Suprapubic skin (tissue), 4 donors: Measurements from ENCODE around the gene SEPTIN11. TPM values are rescaled to one million over a fixed set of nuclear protein-coding genes. Genes with fewer than 3 reads are reported as not detected.

Source experiments
- DNase-seq, 2 donors: peaks; one replicate each; pipeline ENCODE4 v3.0.0-alpha.2; 2019; ENCODE audit warnings: low spot score in 2 of 2
- H3K27ac ChIP-seq: fragments of 200-600 bp; sonication (generic); one replicate; pipeline ENCODE4 v1.5.1; 2019
- H3K27me3 ChIP-seq: fragments of 200-600 bp; sonication (generic); one replicate; pipeline ENCODE4 v1.5.1; 2019
- H3K36me3 ChIP-seq: fragments of 200-600 bp; sonication (generic); one replicate; pipeline ENCODE4 v1.5.1; 2019
- H3K4me1 ChIP-seq: fragments of 200-600 bp; sonication (generic); one replicate; pipeline ENCODE4 v1.5.1; 2019
- H3K4me3 ChIP-seq: fragments of 200-600 bp; sonication (generic); one replicate; pipeline ENCODE4 v1.5.1; 2019; ENCODE audit warnings: mild to moderate bottlenecking
- H3K9me3 ChIP-seq: fragments of 200-600 bp; sonication (generic); one replicate; pipeline ENCODE4 v1.5.1; 2019
- CTCF ChIP-seq, 2 donors: fragments of 200-600 bp in 1 of 2; fragments of 450-650 bp in 1 of 2; sonication (generic) in 1 of 2; IDR thresholded peaks; one replicate each; pipeline ENCODE4 v1.5.1; 2016 to 2019; ENCODE audit warnings: antibody characterized with exemption in 2 of 2, mild to moderate bottlenecking in 1 of 2, moderate library complexity in 1 of 2
- EP300 ChIP-seq: sonication (generic); formaldehyde crosslinking; IDR thresholded peaks from one replicate; pipeline ENCODE4 v1.6.1; 2017; ENCODE audit warnings: antibody characterized with exemption
- POLR2A ChIP-seq, 2 donors: fragments of 450-650 bp; IDR thresholded peaks; one replicate each; pipeline ENCODE4 v1.6.1; 2017; ENCODE audit warnings: antibody characterized with exemption in 2 of 2, mild to moderate bottlenecking in 2 of 2, moderate library complexity in 2 of 2
- POLR2AphosphoS5 ChIP-seq, 3 donors: sonication (generic); formaldehyde crosslinking; IDR thresholded peaks; one replicate each; pipeline ENCODE4 v1.6.1; 2017; ENCODE audit warnings: antibody characterized with exemption in 3 of 3
- WGBS: methylation state at CpG from one replicate; pipeline ENCODE4 v1.1.5; 2018; 5-methylcytosine and 5-hydroxymethylcytosine counted together
- total RNA-seq, 4 donors: library from RNA; depleted of rRNA; stranded (reverse); fragments of >200 nt; gene quantifications; one replicate each; pipeline ENCODE4 v1.1.0, GENCODE V29; 2016

The SEPTIN11 gene
- total RNA-seq, 4 donors from 2014 or later = 18.6 to 41.6 (median 25.1) TPM

- WGBS = 78% methylated on average over 4 of the region's 4 CpGs
Measured at GRCh38 chr4:76952656-76953582, 3.4 kb downstream of the SEPTIN11 start.

DNA sequence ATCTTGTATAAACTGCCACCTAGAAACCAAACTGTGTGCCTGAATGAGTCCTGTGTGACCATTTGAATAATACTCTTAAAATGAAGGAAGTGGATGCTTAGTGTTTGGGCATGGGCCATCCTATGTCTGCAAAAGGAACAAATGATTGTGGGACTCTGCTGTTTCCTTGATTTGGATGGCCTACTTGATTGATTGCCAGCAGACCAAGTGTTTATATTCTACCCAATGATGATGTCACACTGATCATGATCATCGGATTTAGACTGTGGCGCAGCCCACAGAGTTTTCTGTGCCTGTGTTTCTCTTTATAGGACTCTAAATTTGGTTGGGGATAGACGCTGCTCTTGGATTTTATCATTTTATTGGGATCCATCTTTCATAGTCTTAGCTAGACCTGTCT lies 4.4 kb downstream of the SEPTIN11 start:
- no peak for TF ChIP-seq EP300
- no peak for TF ChIP-seq POLR2AphosphoS5 (IDR thresholded peaks at IDR 0.05)
- no peak for TF ChIP-seq POLR2A (IDR thresholded peaks at IDR 0.05)
- TF ChIP-seq CTCF (IDR thresholded peaks at IDR 0.05) = no peak
- Histone ChIP-seq H3K27ac (no peak overlapping the region), H3K36me3 (no peaks in the 10 kb centered on the region), H3K4me1 (peaks cover 49% of the 10 kb centered on the region), H3K27me3 (no peaks in the 10 kb centered on the region), H3K4me3 (no peak overlapping the region), H3K9me3 (no peaks in the 10 kb centered on the region)
- no peak for DNase-seq
- WGBS = 89% methylated on average over 3 of the region's 3 CpGs

More at GRCh38 chr4:76952656-76953582, 3.4 kb downstream of the SEPTIN11 start:
- TF ChIP-seq POLR2A (IDR thresholded peaks at IDR 0.05) (no peak), POLR2AphosphoS5 (IDR thresholded peaks at IDR 0.05) (no peak), EP300 (no peak), CTCF (IDR thresholded peaks at IDR 0.05) (no peak)
- DNase-seq = no peak
- Histone ChIP-seq H3K27ac (no peak overlapping the region), H3K4me1 (peaks cover 60% of the 10 kb centered on the region), H3K4me3 (no peak overlapping the region), H3K9me3 (no peaks in the 10 kb centered on the region), H3K36me3 (no peaks in the 10 kb centered on the region), H3K27me3 (no peaks in the 10 kb centered on the region)

DNA sequence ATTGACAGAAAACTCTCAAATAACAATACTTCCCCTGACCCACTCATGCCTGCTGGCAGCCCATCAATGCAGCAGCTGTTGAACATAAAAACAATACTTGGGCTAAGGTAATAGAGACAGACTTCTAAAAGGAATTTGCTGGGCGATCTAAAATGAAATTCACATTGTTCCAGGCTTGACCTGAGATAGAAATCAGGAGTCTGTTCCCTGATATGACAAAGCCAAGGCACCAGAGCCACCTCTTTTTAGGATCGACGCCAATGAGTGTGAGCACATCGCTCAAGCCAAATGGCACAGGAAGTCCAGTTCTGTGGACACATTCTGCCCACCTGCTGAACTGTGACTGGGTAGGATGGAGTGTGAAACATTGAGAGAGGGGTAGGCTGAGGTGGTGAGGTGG lies 4.9 kb downstream of the SEPTIN11 start:
- no peaks in the 10 kb centered on the region for H3K36me3 ChIP-seq
- 92% methylated on average over 4 of the region's 4 CpGs for whole genome bisulfite sequencing
- H3K4me1 ChIP-seq = peaks cover 46% of the 10 kb centered on the region
- no peak overlapping the region for H3K4me3 ChIP-seq
- H3K9me3 ChIP-seq = no peaks in the 10 kb centered on the region
- no peak for TF ChIP-seq POLR2AphosphoS5 (IDR thresholded peaks at IDR 0.05)
- TF ChIP-seq CTCF (IDR thresholded peaks at IDR 0.05) = no peak
- no peak for TF ChIP-seq EP300
- TF ChIP-seq POLR2A (IDR thresholded peaks at IDR 0.05) = no peak
- no peak overlapping the region for H3K27ac ChIP-seq
- DNase-seq = no peak
- H3K27me3 ChIP-seq = no peaks in the 10 kb centered on the region

DNA sequence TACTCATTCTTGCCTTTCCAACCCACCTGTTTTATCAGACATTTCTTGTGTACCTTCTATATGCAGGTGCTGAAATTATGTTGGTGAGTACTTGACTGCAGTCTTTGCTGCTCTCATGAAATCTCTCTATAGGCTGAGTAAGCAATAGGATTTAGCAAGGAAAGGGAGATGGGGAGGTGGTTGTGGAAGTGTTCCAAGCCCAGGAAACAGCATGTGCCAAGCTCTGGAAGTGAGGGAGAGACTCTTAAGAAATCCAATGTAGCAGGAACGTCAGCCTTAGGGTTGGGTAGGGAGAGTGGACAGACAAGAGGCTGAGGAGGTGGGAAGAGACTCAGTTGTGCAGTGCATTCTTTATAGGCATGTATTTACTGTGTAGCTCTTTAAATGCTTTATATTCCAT lies 5.6 kb downstream of the SEPTIN11 start:
- DNase-seq = no peak
- Histone ChIP-seq H3K27me3 (no peaks in the 10 kb centered on the region), H3K4me3 (no peak overlapping the region), H3K9me3 (no peaks in the 10 kb centered on the region), H3K27ac (no peak overlapping the region), H3K4me1 (peaks cover 46% of the 10 kb centered on the region), H3K36me3 (no peaks in the 10 kb centered on the region)
- TF ChIP-seq POLR2AphosphoS5 (IDR thresholded peaks at IDR 0.05) = no peak
- 45% methylated on average over 1 of the region's 1 CpG for WGBS

DNA sequence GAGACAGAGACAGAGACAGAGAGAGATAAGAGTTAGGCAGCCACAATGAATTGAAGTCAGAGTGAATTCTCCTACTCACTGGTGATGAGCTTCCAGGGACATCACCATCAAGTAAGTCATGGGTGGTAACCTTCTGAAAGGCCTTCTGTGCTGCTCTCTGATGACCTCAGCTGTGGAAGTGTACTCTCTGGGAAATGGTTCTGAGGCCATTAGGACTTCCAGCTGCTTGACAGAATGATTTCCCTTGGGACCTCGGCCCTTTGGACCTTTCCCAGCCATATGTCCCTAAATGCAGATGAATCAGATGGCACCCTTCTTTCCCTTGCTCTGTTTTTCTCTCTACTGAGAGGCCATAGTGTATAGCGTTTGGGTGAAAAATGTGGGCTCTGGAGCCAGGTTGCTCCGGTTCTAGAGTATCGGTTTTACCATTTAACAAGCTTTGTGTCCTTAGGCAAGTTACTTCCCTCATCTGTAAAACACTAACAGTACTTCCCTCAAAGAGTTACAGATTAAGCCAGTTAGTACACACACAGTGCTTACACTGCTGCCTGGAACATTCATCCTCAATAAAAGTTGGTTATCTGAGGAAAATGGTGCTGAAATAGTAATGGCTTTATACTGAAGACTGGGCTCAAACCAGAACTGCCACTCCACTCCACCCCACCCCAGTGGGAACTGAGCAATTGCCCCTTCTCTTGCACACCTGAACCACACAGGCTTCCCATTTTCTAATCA lies 7.6 kb downstream of the SEPTIN11 start:
- Histone ChIP-seq H3K27ac (no peak overlapping the region), H3K36me3 (no peaks in the 10 kb centered on the region), H3K4me1 (peaks cover 26% of the 10 kb centered on the region), H3K27me3 (no peaks in the 10 kb centered on the region), H3K4me3 (no peak overlapping the region), H3K9me3 (no peaks in the 10 kb centered on the region)
- TF ChIP-seq POLR2A (IDR thresholded peaks at IDR 0.05) = no peak
- no peak for TF ChIP-seq CTCF (IDR thresholded peaks at IDR 0.05)
- TF ChIP-seq EP300 = no peak
- TF ChIP-seq POLR2AphosphoS5 (IDR thresholded peaks at IDR 0.05) = no peak
- no peak for DNase-seq
- WGBS = 81% methylated on average over 4 of the region's 4 CpGs
